GM12874 (cell line): ENCODE results near the gene CLDN17.

Source experiments
- TF ChIP-seq, protein P1 (sequence below): IDR thresholded peaks from 2 replicates; pipeline ENCODE4 v1.5.1; 2011; ENCODE audit warnings: low read depth, mild to moderate bottlenecking, control low read depth, low read length, moderate library complexity; ENCODE audit not compliant: insufficient read depth

CLDN17 gene

DNA sequence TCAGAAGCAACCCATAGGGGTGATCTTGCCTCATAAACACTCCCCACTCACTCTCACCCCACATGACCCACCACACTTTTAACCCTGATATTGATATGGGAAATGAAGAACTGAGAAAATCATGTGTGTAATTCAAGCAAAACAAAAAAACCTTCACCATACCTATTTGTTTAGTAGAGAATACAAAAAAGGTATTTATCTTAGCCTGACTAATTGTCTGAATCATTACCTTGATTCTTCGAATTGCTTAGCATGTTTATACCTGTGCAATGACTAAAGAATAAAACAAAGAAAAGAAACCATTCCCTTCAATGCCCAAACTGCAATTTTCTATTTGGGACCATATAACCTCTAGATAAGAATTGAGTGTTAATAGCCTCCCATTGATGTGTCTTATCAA lies 1.8 kb downstream of the CLDN17 start:
- TF ChIP-seq, protein P1, sequence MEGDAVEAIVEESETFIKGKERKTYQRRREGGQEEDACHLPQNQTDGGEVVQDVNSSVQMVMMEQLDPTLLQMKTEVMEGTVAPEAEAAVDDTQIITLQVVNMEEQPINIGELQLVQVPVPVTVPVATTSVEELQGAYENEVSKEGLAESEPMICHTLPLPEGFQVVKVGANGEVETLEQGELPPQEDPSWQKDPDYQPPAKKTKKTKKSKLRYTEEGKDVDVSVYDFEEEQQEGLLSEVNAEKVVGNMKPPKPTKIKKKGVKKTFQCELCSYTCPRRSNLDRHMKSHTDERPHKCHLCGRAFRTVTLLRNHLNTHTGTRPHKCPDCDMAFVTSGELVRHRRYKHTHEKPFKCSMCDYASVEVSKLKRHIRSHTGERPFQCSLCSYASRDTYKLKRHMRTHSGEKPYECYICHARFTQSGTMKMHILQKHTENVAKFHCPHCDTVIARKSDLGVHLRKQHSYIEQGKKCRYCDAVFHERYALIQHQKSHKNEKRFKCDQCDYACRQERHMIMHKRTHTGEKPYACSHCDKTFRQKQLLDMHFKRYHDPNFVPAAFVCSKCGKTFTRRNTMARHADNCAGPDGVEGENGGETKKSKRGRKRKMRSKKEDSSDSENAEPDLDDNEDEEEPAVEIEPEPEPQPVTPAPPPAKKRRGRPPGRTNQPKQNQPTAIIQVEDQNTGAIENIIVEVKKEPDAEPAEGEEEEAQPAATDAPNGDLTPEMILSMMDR, result no peak

DNA sequence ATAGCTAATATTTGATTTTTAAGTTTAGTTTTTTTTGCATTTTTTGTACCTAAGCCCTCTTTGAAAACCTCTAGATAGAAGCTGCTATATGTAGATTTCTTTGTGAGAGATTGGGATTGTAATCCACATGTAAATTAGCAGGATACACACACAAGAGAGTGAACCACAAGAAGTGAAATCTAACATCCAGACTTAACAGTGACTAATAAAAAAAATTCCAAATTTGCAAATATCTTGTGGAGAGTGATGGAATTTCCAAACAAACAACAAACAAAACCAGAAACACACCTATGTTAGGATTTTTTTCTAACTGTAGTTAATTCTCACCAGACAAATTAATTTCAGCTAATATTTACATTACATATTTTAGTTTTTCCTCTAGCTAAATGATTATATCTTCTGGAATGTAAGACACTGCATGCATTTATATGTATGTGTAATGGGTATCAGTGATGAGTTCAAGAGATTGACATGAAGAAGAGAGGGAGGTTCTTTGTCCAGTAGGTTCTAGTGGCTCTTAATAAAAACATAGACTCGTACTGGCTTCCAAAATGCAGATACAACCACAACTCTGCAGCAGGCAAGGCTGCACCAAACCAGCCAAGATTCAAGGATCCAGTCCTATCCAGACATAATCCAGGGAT lies 12.8 kb downstream of the CLDN17 start:
- TF ChIP-seq, protein P1, result no peak

DNA sequence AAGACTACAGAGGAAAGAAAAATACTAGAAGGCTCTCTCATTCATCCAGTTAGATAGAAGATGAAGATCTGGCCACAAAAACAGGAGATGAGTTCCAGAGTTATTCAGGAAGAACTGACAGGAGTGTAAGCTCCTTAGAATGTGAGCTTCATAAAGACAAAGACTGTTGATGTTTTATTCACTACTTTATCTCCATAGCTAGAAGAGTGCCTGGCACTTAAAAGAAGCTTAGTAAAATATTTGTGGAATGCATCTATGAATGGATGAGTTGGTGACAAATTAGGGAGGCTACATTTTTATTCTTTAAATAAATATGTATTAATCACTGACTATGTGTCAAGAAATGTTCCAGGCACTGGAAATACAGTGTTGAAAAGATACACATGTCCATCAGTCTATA lies 13.8 kb downstream of the CLDN17 start:
- TF ChIP-seq, protein P1, result no peak

DNA sequence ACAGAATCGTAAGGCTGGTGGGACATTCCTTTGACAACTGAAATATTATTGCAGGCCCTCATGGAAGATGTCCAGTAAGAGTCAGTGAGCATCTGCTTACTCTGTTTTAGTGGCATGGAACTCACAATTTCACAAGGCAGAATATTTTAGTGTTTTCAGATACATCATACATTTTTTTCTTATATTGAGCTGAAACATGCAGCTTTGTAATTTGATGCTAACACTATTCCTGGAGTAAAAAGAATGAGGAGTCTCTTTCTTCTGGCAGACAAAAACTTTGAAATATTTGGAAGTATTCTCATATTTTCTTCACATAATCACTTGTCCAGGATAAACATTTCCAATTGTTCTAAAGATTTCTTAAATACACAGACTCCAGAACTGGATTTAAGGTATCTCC lies 17.7 kb downstream of the CLDN17 start:
- TF ChIP-seq, protein P1, result no peak

DNA sequence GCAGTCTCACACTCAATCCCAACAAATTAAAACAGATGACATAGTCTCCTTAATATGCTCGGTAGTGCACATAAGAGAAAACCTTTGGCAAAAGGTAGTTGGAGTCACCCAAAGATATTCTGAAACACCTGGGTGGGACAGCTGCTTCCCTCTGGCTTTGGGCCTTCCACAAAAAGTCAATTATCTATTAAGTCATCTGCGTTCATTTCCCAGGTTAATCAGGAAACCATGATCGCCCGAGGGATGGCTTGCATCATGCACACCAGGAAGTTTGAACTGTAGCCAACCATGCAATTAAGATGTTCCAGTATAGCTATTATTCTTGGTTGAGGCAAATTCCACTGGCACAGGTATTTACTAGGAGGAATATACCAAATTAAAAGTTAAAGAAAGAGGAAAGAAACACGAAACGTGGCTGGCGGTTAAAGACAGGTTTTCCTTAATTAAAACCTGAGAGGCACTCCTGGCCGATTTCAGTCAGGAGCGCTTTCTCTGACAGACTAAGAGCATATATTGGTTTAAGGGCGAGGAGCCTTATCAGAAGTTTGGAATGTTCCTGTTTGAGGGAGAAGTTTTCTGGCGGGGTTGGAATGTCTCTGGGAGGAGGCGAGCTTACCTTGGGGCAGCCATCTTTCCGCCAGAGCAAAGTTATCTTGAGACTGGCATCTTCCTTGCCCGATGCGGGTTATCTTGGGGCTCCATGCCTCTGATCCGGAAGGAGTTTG lies 19.9 kb downstream of the CLDN17 start:
- TF ChIP-seq, protein P1, result no peak

DNA sequence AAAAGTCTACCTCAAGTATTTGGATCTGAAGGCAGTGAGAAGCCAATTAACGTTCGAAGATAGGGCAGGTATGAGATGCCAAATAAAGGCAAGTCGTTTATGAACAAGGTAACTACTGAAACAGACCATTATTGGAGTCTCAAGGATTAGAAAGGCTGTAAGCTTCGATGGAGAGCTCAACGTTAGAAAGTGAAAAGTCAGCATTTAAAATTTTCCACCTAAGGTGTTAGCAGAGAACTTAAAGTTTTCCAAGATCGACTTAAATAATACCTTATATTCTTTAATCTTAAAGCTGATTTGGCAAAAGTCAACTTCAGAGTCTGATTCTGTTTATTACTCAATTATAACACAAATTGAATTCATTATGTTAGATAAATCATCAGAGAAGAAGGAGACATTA lies 28.1 kb downstream of the CLDN17 start:
- TF ChIP-seq, protein P1, result no peak

DNA sequence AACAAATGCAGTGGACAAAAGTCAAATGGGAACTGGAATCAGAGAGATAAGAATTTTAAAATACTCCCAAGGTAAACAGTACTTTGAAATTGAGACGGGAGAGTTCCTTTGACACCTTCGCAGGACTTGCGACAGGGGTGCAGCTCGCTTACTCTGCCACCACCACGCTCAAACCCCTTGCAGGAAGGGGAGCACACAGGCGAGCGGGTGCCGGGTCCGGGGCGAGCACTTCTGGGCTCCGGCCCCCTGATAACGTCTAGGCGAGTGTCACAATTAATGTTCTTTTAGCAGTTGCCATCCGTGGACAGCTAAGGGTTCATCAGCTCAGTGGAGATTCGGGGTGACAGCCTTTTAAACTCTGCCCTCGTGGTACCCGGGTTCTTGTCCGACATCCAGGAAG lies 37.4 kb downstream of the CLDN17 start:
- TF ChIP-seq, protein P1, result no peak
